Right atrium auricular region (tissue), 2 donors: ENCODE measurements around the gene FAM89A. TPM values are rescaled to one million over a fixed set of nuclear protein-coding genes. Genes with fewer than 3 reads are reported as not detected.
"Not testable (repeated sequence)": the region's sequence is repeated elsewhere in the genome, so short reads cannot be mapped to it uniquely, and the experiment has no call there.

Experiments used
- DNase-seq: peaks from one replicate; pipeline ENCODE4 v3.0.0-alpha.2; 2019; ENCODE audit warnings: low spot score
- H3K27ac ChIP-seq, 2 donors: fragments of 200-600 bp; sonication (generic); 1 replicate in 1 of 2; 2 replicates in 1 of 2; pipeline ENCODE4 v1.5.1; 2016 to 2019
- H3K27me3 ChIP-seq, 2 donors: fragments of 200-600 bp; sonication (generic); one replicate each; pipeline versions ENCODE4 v1.5.1 to v1.6.0; 2017 to 2019
- H3K36me3 ChIP-seq: fragments of 200-600 bp; sonication (generic); one replicate; pipeline ENCODE4 v1.5.1; 2016
- H3K4me1 ChIP-seq, 2 donors: fragments of 200-600 bp; sonication (generic); one replicate each; pipeline versions ENCODE4 v1.5.1 to v1.6.0; 2017 to 2019
- H3K4me3 ChIP-seq, 2 donors: fragments of 200-600 bp; sonication (generic); 1 replicate in 1 of 2; 2 replicates in 1 of 2; pipeline ENCODE4 v1.5.1; 2017 to 2019; ENCODE audit warnings: mild to moderate bottlenecking in 1 of 2, moderate library complexity in 1 of 2
- H3K9me3 ChIP-seq, 2 donors: fragments of 200-600 bp; sonication (generic); one replicate each; pipeline ENCODE4 v1.5.1; 2019
- total RNA-seq, 2 donors: library from RNA; depleted of rRNA; stranded (reverse); fragments of >200 nt; gene quantifications; one replicate each; pipeline ENCODE4 v1.1.0, GENCODE V29; 2016
- TF ChIP-seq, protein P1 (sequence below), 2 donors: fragments of 200-600 bp; sonication (generic); IDR thresholded peaks; one replicate each; pipeline ENCODE4 v1.5.1; 2019; ENCODE audit warnings: antibody characterized with exemption in 2 of 2

FAM89A gene
- total RNA-seq, 2 donors from 2014 or later: 6.4 to 11.2 TPM

DNA sequence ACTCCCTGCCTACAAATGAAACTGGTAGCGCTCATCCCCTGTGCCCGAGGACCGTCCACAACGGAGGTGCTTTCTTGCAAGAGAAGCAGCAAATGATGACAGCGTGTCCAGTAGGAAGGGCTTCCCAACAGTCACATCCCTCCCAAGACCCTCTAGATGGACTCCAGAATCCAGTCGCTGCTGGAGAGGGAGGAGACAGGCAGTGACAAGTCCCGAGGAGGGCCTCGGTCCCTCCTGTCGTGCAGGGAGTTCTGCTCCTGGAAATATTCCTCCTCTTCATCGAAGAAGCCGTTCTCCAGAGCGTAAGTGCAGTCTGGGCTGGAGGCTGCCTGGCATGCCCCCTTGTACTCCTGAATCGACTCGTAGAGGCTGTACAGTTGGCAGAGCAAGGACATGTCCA is 20.3 kb downstream of the FAM89A start:
- Histone ChIP-seq H3K27ac (no peak overlapping the region), H3K27me3 (no peaks in the 10 kb centered on the region), H3K4me3 (no peak overlapping the region), H3K9me3 (no peaks in the 10 kb centered on the region), H3K36me3 (no peaks in the 10 kb centered on the region), H3K4me1 (peaks cover 0 to 9% of the 10 kb centered on the region in 2 donors)
- no peak for DNase-seq
- TF ChIP-seq, protein P1, sequence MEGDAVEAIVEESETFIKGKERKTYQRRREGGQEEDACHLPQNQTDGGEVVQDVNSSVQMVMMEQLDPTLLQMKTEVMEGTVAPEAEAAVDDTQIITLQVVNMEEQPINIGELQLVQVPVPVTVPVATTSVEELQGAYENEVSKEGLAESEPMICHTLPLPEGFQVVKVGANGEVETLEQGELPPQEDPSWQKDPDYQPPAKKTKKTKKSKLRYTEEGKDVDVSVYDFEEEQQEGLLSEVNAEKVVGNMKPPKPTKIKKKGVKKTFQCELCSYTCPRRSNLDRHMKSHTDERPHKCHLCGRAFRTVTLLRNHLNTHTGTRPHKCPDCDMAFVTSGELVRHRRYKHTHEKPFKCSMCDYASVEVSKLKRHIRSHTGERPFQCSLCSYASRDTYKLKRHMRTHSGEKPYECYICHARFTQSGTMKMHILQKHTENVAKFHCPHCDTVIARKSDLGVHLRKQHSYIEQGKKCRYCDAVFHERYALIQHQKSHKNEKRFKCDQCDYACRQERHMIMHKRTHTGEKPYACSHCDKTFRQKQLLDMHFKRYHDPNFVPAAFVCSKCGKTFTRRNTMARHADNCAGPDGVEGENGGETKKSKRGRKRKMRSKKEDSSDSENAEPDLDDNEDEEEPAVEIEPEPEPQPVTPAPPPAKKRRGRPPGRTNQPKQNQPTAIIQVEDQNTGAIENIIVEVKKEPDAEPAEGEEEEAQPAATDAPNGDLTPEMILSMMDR (IDR thresholded peaks at IDR 0.05): no peak

- no peaks in the 10 kb centered on the region for H3K36me3 ChIP-seq
- no peaks in the 10 kb centered on the region for H3K27me3 ChIP-seq
- no peak overlapping the region for H3K27ac ChIP-seq
- peaks cover 0 to 9% of the 10 kb centered on the region in 2 donors for H3K4me1 ChIP-seq
- DNase-seq: no peak
- TF ChIP-seq, protein P1 (IDR thresholded peaks at IDR 0.05): no peak
- no peak overlapping the region for H3K4me3 ChIP-seq
- no peaks in the 10 kb centered on the region for H3K9me3 ChIP-seq
Measured at GRCh38 chr1:231016966-231017365, 23.1 kb downstream of the FAM89A start.

GRCh38 chr1:231016234-231016633 is 23.8 kb downstream of the FAM89A start:
- Histone ChIP-seq H3K4me3 (no peak overlapping the region), H3K4me1 (peaks cover 0 to 9% of the 10 kb centered on the region in 2 donors), H3K27me3 (no peaks in the 10 kb centered on the region), H3K36me3 (no peaks in the 10 kb centered on the region), H3K9me3 (no peaks in the 10 kb centered on the region), H3K27ac (no peak overlapping the region)
- TF ChIP-seq, protein P1 (IDR thresholded peaks at IDR 0.05): no peak
- DNase-seq: no peak

DNA sequence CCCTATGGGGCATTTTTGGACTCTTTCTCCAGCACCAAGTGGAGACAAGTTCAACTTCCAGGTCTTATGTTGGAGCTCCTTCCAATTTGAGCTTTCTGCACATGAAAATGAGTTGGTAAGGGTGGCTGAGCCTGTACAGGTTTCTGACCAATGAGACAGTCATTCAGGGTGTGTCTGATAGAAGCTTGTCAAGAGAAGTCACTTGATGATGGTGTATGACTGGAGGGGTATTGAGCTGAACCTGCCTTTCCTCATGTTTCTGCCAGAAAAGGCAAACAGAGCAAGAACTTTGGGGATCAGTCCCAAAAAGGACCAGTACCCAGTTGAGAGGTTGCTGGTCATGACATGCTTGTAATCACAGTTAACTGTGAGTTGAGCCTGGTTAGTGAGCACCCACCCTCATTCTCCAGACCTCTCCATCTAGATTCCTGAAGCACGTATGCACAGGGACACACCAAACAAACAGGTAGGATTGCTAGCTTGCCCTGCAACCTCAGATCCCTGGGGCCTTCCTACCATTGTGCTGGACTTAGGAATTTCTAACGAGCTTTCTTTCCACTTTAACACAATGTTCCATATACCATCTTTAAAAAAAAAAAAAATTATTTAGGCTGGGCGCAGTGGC is 26.6 kb downstream of the FAM89A start:
- no peak for DNase-seq
- H3K4me1 ChIP-seq: no peaks in the 10 kb centered on the region
- H3K27me3 ChIP-seq: no peaks in the 10 kb centered on the region
- no peaks in the 10 kb centered on the region for H3K9me3 ChIP-seq
- H3K4me3 ChIP-seq: no peak overlapping the region
- TF ChIP-seq, protein P1 (IDR thresholded peaks at IDR 0.05): no peak
- no peaks in the 10 kb centered on the region for H3K36me3 ChIP-seq
- no peak overlapping the region for H3K27ac ChIP-seq

DNA sequence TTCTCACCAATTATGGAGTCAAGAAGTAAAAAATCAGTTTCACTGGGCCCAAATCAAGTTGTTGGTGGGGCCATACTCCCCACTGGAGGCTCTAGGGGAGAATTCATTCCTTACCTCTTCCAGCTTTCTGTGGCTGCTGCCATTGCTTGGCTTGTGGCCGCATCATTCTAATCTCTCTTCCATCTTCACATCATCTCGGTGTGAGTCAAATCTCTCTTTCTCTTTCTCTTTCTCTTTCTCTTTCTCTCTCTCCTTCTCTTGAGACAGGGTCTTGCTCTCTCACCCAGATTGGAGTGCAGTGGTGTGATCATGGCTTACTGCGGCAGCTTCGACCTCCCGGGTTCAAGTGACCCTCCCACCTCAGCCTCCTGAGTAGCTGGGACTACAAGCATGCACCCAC is 28.1 kb downstream of the FAM89A start:
- H3K36me3 ChIP-seq: no peaks in the 10 kb centered on the region
- TF ChIP-seq, protein P1 (IDR thresholded peaks at IDR 0.05): no peak
- H3K4me1 ChIP-seq: no peaks in the 10 kb centered on the region
- H3K4me3 ChIP-seq: no peak overlapping the region
- no peaks in the 10 kb centered on the region for H3K27me3 ChIP-seq
- no peak overlapping the region for H3K27ac ChIP-seq
- H3K9me3 ChIP-seq: peaks cover 0 to 6% of the 10 kb centered on the region in 2 donors
- DNase-seq: no peak

GRCh38 chr1:231011360-231011759 is 28.7 kb downstream of the FAM89A start:
- no peak for DNase-seq
- peaks cover 0 to 7% of the 10 kb centered on the region in 2 donors for H3K9me3 ChIP-seq
- no peaks in the 10 kb centered on the region for H3K4me1 ChIP-seq
- no peak overlapping the region for H3K4me3 ChIP-seq
- TF ChIP-seq, protein P1 (IDR thresholded peaks at IDR 0.05): no peak
- no peak overlapping the region for H3K27ac ChIP-seq
- H3K36me3 ChIP-seq: no peaks in the 10 kb centered on the region
- H3K27me3 ChIP-seq: no peaks in the 10 kb centered on the region

GRCh38 chr1:231007535-231007934 is 32.5 kb downstream of the FAM89A start:
- not testable (repeated sequence) for DNase-seq, H3K27ac ChIP-seq
- peaks cover 0 to 33% of the 10 kb centered on the region in 2 donors for H3K9me3 ChIP-seq

More at GRCh38 chr1:231007535-231007934, 32.5 kb downstream of the FAM89A start:
- not testable (repeated sequence) for H3K4me1 ChIP-seq, H3K36me3 ChIP-seq, H3K4me3 ChIP-seq, H3K27me3 ChIP-seq
